GM21723 (cell line): Measurements from ENCODE around the gene KTN1.
A peak's percentile ranks its signal among the peaks of the same experiment; 100 is the strongest.

Experiments
- ATAC-seq: cut with Tn5 transposase; IDR thresholded peaks from one replicate; pipeline ENCODE4 v1.9.1; 2021; ENCODE audit warnings: mild to moderate bottlenecking, moderate library complexity; ENCODE audit not compliant: unreplicated experiment

The KTN1 gene

DNA sequence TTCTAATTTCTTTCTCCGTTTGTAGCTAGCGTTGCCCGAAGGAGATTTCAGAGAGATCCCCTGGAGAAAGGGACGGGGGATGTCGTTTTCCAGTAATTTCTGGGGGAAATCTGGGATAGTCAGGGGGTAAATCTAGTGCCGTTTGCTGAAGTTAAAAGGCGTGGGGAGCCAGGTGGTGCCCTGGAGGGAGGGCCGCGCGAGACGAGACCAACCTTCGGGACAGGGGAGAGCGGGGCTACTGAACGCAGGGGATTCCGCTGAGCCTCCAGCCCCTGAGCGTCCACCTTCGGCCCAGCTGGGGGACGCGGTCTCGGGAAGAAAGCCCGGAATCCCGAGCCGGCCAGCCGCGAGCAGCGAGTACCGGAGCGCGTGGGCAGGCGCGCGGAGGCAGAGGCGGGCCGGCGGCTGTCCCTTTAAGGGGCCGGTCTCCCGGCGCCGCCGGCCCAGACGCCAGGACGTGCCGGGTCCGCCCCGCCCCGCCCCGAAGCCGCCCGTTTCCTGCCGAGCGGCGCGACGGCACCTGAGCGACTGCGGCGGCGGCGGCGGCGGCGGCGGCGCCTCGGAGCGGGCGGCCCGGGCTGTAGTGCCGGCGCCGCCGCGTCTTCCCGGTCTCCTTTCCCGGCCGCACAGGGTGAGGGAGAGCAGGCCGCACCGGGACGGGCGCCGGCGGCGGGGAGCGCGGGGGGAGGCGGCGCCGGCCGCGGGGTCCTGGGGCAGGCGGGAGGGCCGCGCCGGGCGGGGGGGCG is at the start of gene KTN1:
Gene KTN1 (plus strand): TSS at position 484 of the 746 bp plus-strand sequence. CDS start 31,842 bp downstream, outside the sequence.
- peak; percentile 86 for ATAC-seq

DNA sequence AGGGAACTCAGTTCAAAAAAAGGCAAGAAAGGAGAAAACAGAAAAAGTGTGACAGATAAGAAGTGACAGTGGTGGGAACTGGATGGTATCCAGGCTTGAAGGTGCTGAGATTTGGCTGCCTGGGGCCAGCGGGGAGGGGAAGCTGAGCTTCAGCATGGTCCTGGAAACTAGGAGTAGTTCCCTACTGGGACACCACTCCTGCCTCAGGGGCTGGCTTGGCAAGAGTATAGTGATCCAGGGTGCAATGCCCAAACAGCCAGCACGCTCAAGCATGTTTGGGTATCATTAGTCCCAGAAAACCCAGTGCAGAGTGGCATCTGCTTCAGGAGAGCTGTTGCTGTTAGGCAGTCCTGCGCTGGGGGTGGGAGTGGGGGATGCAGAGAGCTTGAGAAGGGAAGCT is 49.5 kb upstream of the KTN1 start:
- ATAC-seq: no peak

GRCh38 chr14:55532645-55533344 is 47.2 kb upstream of the KTN1 start:
- no peak for ATAC-seq

- ATAC-seq: no peak
Observed at GRCh38 chr14:55533960-55534359, 46.0 kb upstream of the KTN1 start.

GRCh38 chr14:55535516-55536203 is 44.3 kb upstream of the KTN1 start:
- ATAC-seq: no peak

GRCh38 chr14:55536204-55536708 is 43.8 kb upstream of the KTN1 start:
- ATAC-seq: no peak

DNA sequence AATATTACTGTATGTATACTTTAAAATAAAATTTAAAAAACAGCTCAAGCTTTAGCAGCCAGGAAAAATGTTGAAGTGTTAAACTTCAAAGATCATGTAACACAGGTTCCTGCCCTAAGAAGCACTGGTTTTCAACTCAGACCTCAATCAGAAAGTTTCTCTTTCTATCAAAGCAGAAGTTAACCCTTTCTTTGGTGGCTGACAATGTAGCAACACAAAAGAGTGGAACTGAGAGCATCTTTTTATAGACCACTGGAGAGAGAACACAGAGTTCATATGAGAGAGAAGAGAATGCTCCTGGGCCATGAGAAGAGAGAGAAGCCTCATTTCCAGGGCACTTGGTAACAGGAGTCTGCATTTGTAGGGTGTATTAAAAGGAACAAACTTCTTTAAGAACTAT is 42.2 kb upstream of the KTN1 start:
- no peak for ATAC-seq

GRCh38 chr14:55539975-55540374 is 40.0 kb upstream of the KTN1 start:
- ATAC-seq: no peak

DNA sequence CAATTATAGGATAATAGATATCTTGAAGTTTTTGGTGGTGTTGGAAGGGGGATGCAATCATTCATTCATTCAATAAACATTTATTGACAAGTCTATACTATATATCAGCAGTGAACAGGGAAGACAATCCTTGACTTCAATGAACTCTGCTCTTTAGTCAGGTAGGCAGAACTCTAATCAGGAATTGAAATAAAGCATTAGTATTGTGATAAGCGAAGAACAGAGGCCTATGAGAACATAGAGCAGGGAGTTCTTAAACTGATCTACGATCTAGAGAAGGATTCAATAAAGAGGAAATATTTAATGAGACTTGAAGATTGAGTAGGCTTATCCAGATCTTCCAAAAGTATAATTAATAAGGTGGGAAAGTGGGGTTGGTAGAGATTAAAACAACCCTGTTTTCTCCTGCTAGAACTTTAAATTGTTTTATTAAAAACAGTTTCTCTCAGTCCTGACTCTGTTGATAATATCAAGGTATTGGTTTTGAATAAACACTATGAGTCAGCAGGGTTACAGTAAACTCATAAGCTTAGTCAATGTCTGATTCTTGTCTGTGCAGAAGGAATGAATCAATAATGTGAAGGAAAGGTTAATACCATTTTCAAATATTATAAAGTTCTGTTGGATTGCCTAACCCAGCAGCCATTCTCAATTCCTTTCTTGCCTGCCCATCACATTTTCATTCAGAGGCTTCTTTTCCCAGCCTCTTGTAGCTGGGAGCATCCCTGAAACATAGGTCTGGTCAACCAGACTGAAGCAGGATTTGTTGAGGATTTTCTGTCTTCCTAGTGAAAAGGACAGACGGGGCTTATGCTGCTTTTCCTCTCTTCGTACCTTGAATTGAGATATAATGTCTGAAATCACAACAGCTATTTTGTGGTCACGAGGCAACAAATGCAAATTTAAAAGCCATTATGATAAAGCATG is 38.9 kb upstream of the KTN1 start:
- ATAC-seq: no peak

- ATAC-seq: peak; percentile 41
Observed at GRCh38 chr14:55545779-55546178, 34.2 kb upstream of the KTN1 start.

GRCh38 chr14:55546212-55546874 is 33.7 kb upstream of the KTN1 start:
- peak; percentile 62 for ATAC-seq

DNA sequence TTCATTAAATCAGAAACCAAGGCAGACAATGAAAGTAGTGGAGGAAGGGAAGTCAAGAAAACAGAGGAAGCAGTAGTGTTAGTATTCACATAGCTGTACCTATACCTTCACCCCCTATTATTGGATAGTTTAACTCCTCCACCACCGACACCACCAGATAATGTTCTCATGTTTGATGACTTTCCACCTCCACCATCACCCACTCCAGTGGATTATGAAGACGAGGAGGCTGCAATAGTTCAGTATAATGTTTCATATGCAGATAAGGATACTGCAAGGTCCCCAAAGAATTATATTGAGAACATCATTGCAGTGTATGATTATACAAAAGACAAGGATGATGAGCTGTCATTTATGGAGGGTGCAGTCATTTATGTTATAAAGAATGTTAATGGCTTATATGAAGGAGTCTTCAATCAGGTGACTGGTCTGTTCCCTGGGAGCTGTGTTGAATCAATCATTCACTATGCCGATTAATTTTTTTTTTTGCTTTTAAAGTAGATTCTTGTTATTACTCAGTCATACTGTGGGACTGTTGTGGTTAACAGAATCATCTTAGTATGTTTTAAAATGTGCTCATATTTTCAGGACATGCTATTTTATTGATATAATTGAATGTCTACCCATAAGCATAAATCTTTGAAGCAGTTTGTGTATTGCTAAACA is 32.2 kb upstream of the KTN1 start:
- no peak for ATAC-seq

DNA sequence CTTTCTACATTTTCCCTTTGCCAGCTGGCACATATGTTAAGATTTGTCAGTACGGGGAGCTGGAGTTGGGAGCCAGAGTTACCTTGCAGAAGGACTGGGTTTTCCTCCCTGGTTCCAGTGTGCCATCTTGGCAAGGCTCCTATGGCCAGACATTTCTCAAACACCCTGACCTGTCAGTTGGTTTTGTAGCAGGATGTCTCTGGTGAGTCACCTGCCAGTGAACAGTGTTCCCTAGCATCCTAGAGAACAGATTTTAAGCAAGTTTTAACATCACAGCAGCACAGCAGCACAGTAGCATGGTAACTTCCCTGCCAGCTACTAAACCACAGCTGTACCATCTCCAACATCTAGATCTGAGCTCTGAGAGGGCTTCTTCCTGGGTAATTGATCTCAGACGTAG is 26.2 kb upstream of the KTN1 start:
- ATAC-seq: no peak

DNA sequence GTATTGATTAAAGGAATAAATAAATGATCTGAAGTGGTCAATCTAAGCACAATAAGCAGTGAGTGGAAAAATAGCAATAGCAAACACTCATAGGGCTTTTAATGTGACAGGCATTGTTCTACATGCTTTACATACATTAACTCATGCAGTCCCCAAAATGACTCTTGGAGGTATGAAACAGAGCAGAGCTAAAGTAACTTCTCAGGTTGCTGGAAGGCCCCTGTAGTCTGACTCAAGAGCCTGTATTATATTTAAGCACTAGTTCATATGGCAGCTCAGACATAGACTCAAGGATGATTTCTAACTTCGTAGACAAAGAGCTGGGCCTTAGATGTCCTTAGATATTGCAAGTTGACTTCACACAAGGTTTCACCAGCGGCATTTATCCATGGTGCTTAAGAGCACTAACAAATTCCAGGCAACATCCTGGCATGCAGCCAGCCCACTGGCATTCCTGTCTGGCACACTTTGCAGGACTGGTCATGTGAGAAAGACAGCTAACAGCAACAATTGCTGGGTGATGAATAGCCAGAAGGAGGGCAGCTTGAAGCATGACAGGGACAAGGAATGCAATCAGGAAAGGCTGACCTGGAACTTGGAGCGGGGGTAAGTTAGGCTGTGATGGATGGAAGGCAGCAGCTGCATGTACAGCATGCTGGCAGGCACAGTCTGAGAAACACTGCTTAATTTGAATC is 22.9 kb upstream of the KTN1 start:
- ATAC-seq: no peak

GRCh38 chr14:55562135-55562534 is 17.9 kb upstream of the KTN1 start:
- ATAC-seq: no peak

DNA sequence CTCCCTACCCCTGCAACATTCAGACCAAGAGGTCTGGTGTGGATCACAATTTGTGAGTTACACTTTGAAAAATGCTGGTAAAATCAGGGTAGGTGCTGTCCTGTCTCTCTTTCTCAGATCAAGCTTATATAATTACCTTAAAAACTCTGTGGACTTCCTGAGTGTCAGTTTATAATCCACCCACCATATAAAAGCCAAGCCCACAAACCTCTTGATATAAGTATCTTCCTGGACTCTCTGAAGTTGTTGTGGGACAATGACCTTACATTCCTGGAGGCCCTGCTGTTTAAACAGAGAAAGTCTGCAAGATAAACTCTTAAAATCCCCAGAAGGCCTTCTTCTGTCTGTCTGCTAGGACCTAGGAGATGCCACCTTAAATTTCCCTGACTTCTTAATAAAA is 11.4 kb upstream of the KTN1 start:
- no peak for ATAC-seq

GRCh38 chr14:55571125-55571889 is 8.7 kb upstream of the KTN1 start:
- peak; percentile 72 for ATAC-seq

DNA sequence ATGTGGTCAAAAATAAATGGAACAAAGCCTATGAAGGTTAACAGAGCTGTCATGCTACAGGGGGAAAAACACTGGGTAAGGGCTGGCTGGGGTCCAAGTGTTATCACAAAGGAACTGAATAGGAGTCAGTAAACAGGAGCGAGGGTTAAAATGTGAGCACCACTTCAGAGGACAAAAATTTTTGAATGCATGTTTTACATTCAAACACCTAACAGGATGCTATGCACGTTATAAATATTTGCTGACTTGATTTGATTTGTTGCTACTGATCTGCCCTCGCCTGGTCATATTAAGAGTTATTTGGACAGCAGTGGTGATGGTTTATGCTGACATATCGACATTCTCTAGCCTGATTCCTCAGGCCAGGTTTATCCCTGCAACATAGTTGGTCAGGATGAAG is 7.4 kb upstream of the KTN1 start:
- ATAC-seq: no peak
